GM12878 (cell line): ENCODE data around the gene AKAP13. TPM values are rescaled to one million over a fixed set of nuclear protein-coding genes. Genes with fewer than 3 reads are reported as not detected.
A peak's percentile ranks its signal among the peaks of the same experiment; 100 is the strongest.

Source experiments
- ATAC-seq: fragments of 200-7000 bp; cut with Tn5 transposase; 3 replicates; pipeline ENCODE4 v1.9.1; 2020; ENCODE audit warnings: mild to moderate bottlenecking, moderate library complexity
- BruUV-seq: library from RNA; stranded (reverse); fragments of 400-500 nt; replicated peaks from 2 replicates; lab custom pipeline; 2021; lab: Mats Ljungman, UMichigan
- CTCF ChIA-PET: fragments of 300-600 bp; sonication (Branson Sonifier 250); formaldehyde crosslinking; extraction: SDS; loops from one replicate; lab custom pipeline; 2021; ENCODE audit warnings: inconsistent platforms; lab: Yijun Ruan, JAX
- POLR2A ChIA-PET: fragments of 350-600 bp; formaldehyde crosslinking; extraction: SDS; loops from one replicate; lab custom pipeline; 2021; ENCODE audit warnings: inconsistent platforms; lab: Charles Lee
- RAD21 ChIA-PET: fragments of 300-600 bp; sonication (Branson Sonifier 250); formaldehyde crosslinking; loops from one replicate; lab custom pipeline; 2023; ENCODE audit warnings: antibody characterized with exemption; ENCODE audit not compliant: unreplicated experiment; lab: Charles Lee
- SMC1A ChIA-PET: fragments of 300-600 bp; sonication (Branson Sonifier 250); formaldehyde crosslinking; loops from one replicate; lab custom pipeline; 2023; ENCODE audit not compliant: unreplicated experiment, uncharacterized antibody; lab: Charles Lee
- DNase-seq: peaks from one replicate; pipeline ENCODE4 v3.0.0-alpha.2; 2011; ENCODE audit warnings: low read depth, low spot score
- FAIRE-seq: peaks from 3 replicates; lab custom pipeline; 2011; peaks lifted over from hg19 to GRCh38; lab: Jason Lieb, UNC
- H2AFZ ChIP-seq: 2 replicates; pipeline ENCODE4 v1.6.0; 2011; ENCODE audit warnings: low read depth, low read length, control low read depth; ENCODE audit not compliant: control insufficient read depth
- H3K27ac ChIP-seq: 2 replicates; pipeline ENCODE4 v1.5.1; 2011; ENCODE audit warnings: control low read depth; ENCODE audit not compliant: control insufficient read depth, insufficient read depth
- H3K27me3 ChIP-seq, 2 experiments: replicated peaks in 1 of 2; 2 replicates each; pipeline versions ENCODE4 v1.6.0 to v1.6.1; 2011; ENCODE audit warnings: low read length in 1 of 2; ENCODE audit not compliant: control insufficient read depth in 2 of 2, insufficient read depth in 2 of 2
- H3K36me3 ChIP-seq, 2 experiments: 2 replicates each; pipeline ENCODE4 v1.5.1; 2011; ENCODE audit warnings: low read length in 1 of 2; ENCODE audit not compliant: control insufficient read depth in 2 of 2, insufficient read depth in 2 of 2
- H3K4me1 ChIP-seq: 2 replicates; pipeline ENCODE4 v1.6.1; 2011; ENCODE audit warnings: mild to moderate bottlenecking, low read length, moderate library complexity, mixed read lengths; ENCODE audit not compliant: control insufficient read depth, insufficient read depth
- H3K4me2 ChIP-seq: 2 replicates; pipeline ENCODE4 v1.6.0; 2011; ENCODE audit warnings: control low read depth; ENCODE audit not compliant: control insufficient read depth, insufficient read depth
- H3K4me3 ChIP-seq: fragments of 200-600 bp; sonication (generic); 2 replicates; pipeline ENCODE4 v1.5.1; 2016
- H3K79me2 ChIP-seq: 2 replicates; pipeline ENCODE4 v1.6.0; 2011; ENCODE audit warnings: low read length; ENCODE audit not compliant: control insufficient read depth, insufficient read depth
- H3K9ac ChIP-seq: 2 replicates; pipeline ENCODE4 v1.8.0; 2011; ENCODE audit warnings: low read length, control low read depth, mixed read lengths; ENCODE audit not compliant: control insufficient read depth, insufficient read depth
- H3K9me3 ChIP-seq: replicated peaks from 3 replicates; pipeline ENCODE4 v1.5.1; 2011; ENCODE audit warnings: mild to moderate bottlenecking, low read length; ENCODE audit not compliant: control insufficient read depth, insufficient read depth
- H4K20me1 ChIP-seq: 2 replicates; pipeline ENCODE4 v1.6.0; 2011; ENCODE audit not compliant: control insufficient read depth, insufficient read depth
- CUX1 ChIP-seq: IDR thresholded peaks from 2 replicates; pipeline ENCODE4 v1.6.1; 2012; ENCODE audit warnings: improper control_type of control experiment, low read depth, low read length; ENCODE audit not compliant: insufficient replicate concordance
- EZH2 ChIP-seq: IDR thresholded peaks from 2 replicates; pipeline ENCODE4 v1.6.1; 2012; ENCODE audit warnings: low read depth, mild to moderate bottlenecking, control low read depth, inconsistent platforms, low read length, borderline replicate concordance; ENCODE audit not compliant: control insufficient read depth
- KLF5 ChIP-seq: fragments of 450-650 bp; IDR thresholded peaks from 2 replicates; pipeline ENCODE4 v1.6.1; 2014; ENCODE audit warnings: mild to moderate bottlenecking; ENCODE audit not compliant: partially characterized antibody
- LARP7 ChIP-seq: fragments of 450-650 bp; IDR thresholded peaks from 2 replicates; pipeline ENCODE4 v1.6.1; 2017; ENCODE audit warnings: mild to moderate bottlenecking
- NBN ChIP-seq: fragments of 450-650 bp; IDR thresholded peaks from 2 replicates; pipeline ENCODE4 v1.6.1; 2016
- RELB ChIP-seq: fragments of 450-650 bp; IDR thresholded peaks from 2 replicates; pipeline ENCODE4 v1.6.1; 2017; ENCODE audit warnings: low read depth, mild to moderate bottlenecking, moderate library complexity
- REST ChIP-seq: IDR thresholded peaks from 2 replicates; pipeline ENCODE4 v1.6.1; 2012; ENCODE audit warnings: mild to moderate bottlenecking, low read depth, low read length
- SP1 ChIP-seq: IDR thresholded peaks from one replicate; pipeline ENCODE4 v1.6.1; 2011; ENCODE audit warnings: low read depth, low read length
- TBL1XR1 ChIP-seq: IDR thresholded peaks from 2 replicates; pipeline ENCODE4 v1.6.1; 2012; ENCODE audit warnings: low read depth, low read length, improper control_type of control experiment
- WGBS: methylation state at CpG from one replicate; pipeline ENCODE4 v1.1.6; 2016; ENCODE audit warnings: low lambda C conversion rate; ENCODE audit not compliant: insufficient replicate concordance, insufficient coverage; ENCODE audit errors: missing lambda C conversion rate; 5-methylcytosine and 5-hydroxymethylcytosine counted together
- in situ Hi-C: fragments of 300-500 bp; cut with MboI; formaldehyde crosslinking; loops from 9 replicates; pipeline ENCODE4 v1.14.3; 2018; ENCODE audit warnings: mixed read lengths
- intact Hi-C: fragments of 100-400 bp; cut with micrococcal nuclease; formaldehyde crosslinking; loops from one replicate; pipeline ENCODE4 v1.14.2; 2022; ENCODE audit not compliant: unreplicated experiment
- polyA plus RNA-seq, 11 experiments: library from polyadenylated mRNA; depleted of rRNA in 4 of 11; unstranded in 6 of 11; stranded (reverse) in 5 of 11; fragments of >200 nt; fragmentation: Nextera tagmentation in 4 of 11; fragmentation: Illumina TruSeq in 1 of 11; extraction: Ambion mirVana in 4 of 11; extraction: Trizol in 1 of 11; gene quantifications; 1 replicate in 1 of 11; 2 replicates in 10 of 11; pipeline versions ENCODE4 v1.2.1 to v1.2.3, GENCODE V29; 2011 to 2016; ENCODE audit warnings: inconsistent platforms in 2 of 11, missing spikeins in 2 of 11, low read depth in 1 of 11
- total RNA-seq, 4 experiments: library from RNA; depleted of rRNA in 3 of 4; stranded (reverse); fragments of >200 nt in 3 of 4; fragmentation: Illumina TruSeq in 1 of 4; extraction: Trizol in 1 of 4; gene quantifications; 2 replicates each; pipeline versions ENCODE4 v1.2.1 to v1.2.3, GENCODE V29; 2013 to 2021

Gene AKAP13
- total and polyA plus RNA-seq, 10 of the 15 experiments (the other 5 are each of a cell fraction or from before 2014, with no cell fraction given): 14.4 to 74.9 (median 55.1) TPM

GRCh38 chr15:85389306-85389650, 8.9 kb downstream of the AKAP13 start:
- H4K20me1 ChIP-seq: 0 out of 2 replicates have a peak, but pooled peaks cover 4% of the 10 kb centered on the region
- ChIA-PET SMC1A (interaction anchor here (0.9 to 6.5 kb wide), 7 partner anchors 8 to 100 kb away, joined by 3 to 55 read pairs (median 6); no protein-coding TSS in a partner anchor), CTCF (interaction anchor here (0.7 to 2.4 kb wide), 5 partner anchors 12 to 25 kb away, joined by 3 to 15 read pairs (median 4); no protein-coding TSS in a partner anchor), POLR2A (interaction anchor here (1.1 to 2.3 kb wide), 2 partner anchors 8 to 15 kb away, joined by 4 to 12 read pairs; no protein-coding TSS in a partner anchor), RAD21 (interaction anchor here (2.0 to 4.0 kb wide), 3 partner anchors 11 to 24 kb away, joined by 8 to 18 read pairs (median 12); no protein-coding TSS in a partner anchor)
- no peaks in the 10 kb centered on the region for H3K36me3 ChIP-seq
- peaks cover 18% of the 10 kb centered on the region for H3K4me1 ChIP-seq
- no peak overlapping the region for H3K4me3 ChIP-seq
- peak overlapping the region; percentile 46; the same call in 1 of the 2 replicates for H3K4me2 ChIP-seq
- FAIRE-seq (no peak), DNase-seq (no peak), ATAC-seq (no peak)
- intact Hi-C loops: loop anchor here (10.0 kb wide), 1 partner anchor 306 kb away; no protein-coding TSS in a partner anchor
- H3K27ac ChIP-seq: no peak overlapping the region
- H3K27me3 ChIP-seq: no peaks in the 10 kb centered on the region
- in situ Hi-C loops: no loop called here
- H3K79me2 ChIP-seq: peaks cover 81% of the 10 kb centered on the region
- BruUV-seq: no TSS peak
- no peaks in the 10 kb centered on the region for H3K9me3 ChIP-seq
- no peak overlapping the region for H3K9ac ChIP-seq
- 100% methylated on average over 2 of the region's 2 CpGs for WGBS
- no peak overlapping the region for H2AFZ ChIP-seq
- no peak for TF ChIP-seq EZH2
- TF ChIP-seq TBL1XR1: no peak
- TF ChIP-seq KLF5: no peak
- TF ChIP-seq CUX1: no peak
- TF ChIP-seq REST: no peak
- TF ChIP-seq NBN: no peak
- TF ChIP-seq SP1: no peak
- no peak for TF ChIP-seq LARP7
- no peak for TF ChIP-seq RELB
